DMS53 treated with DMSO at 0.1 percent for 48 hours (cell line): Measurements from ENCODE around the gene ALDH5A1.

Experiments
- DNase-seq: peaks from one replicate; lab custom pipeline; 2025; ENCODE audit not compliant: unreplicated experiment; lab: John Stamatoyannopoulos, UW

The ALDH5A1 gene

DNA sequence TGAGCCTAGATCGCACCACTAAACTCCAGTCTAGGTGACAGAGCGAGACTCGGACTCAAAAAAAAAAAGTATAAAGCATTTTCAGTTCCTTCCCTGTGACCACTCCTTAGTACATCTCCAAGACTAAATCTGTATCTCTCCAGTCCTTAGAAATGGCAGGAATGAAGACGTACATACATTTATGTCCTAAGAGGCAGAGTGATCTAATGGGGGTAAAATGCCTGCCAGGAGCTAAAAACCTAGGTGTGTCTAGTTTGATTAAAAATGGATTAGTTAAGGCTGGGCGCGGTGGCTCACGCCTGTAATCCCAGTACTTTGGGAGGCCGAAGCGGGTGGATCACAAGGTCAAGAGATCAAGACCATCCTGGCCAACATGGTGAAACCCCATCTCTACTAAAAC is 70.4 kb downstream of the ALDH5A1 start:
- no peak for DNase-seq

DNA sequence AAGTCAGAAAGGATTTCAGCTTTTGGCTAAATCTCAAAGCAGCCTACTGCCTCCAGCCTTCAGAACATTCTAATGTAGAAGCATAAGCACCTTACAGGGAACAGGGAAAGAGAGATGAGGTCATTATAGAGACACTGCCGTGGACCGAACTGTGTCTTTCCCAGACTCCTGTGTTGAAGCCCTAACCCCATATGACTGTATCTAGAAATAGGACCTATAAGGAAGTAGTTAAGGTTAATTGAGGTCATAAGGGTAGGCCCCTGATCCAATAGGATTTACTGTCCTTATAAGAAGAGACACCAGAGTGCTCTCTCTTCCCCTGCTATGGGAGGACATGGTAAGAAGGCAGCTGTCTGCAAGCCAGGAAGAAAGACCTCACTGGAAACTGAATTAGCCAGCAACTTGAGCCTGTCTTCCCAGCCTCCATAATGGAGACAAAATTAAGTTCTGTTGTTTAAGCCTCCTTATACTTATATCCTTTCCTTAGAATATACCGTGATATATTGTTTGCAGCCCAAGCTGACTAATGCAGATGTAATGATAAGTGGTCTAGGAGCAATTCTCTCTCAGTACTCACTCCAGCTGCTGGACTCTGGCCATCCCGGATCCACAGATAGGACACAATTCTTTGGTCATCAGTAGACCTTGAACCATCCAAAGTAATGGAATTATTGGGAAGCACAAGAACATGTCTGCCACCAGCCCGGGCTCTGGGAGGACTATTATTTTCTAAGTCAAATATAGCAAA is 71.4 kb downstream of the ALDH5A1 start:
- DNase-seq: no peak

DNA sequence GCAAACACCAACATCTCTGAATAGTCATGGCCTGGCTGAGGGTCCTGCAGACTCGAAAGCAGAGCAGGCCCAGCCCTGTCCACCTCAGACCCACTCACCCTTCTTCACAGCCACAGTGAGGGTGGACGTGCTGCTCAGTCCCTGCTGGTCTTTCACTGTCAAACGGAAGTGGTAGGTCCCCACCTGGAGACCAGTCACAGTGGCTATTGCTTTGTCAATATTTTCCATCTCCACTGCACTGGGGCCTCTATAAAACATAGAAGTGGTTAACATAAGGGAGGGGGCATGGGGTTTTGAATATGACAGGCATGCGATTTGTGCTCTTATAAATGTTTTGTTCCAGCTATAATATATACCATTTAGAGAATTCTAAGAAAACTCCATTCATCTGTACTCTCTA is 73.9 kb downstream of the ALDH5A1 start:
- no peak for DNase-seq

DNA sequence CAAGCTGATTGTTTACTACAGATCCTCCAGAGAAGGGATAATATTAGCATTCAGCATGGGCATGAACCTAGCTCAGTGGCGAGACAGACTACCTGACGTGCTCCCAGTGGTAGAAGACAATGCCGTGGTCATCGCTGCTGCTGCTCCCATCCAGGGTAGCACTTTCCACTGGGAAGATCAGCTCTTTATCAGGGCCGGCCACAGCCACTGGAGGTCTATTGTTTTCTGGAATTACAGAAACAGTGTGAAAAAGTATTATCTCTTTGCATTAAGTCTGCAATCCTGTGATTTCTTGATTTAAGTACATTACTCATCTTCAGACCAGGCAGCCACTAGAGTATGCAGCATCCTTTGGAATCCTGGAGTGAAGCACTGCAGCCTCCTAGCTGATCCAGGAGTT is 75.0 kb downstream of the ALDH5A1 start:
- DNase-seq: no peak

DNA sequence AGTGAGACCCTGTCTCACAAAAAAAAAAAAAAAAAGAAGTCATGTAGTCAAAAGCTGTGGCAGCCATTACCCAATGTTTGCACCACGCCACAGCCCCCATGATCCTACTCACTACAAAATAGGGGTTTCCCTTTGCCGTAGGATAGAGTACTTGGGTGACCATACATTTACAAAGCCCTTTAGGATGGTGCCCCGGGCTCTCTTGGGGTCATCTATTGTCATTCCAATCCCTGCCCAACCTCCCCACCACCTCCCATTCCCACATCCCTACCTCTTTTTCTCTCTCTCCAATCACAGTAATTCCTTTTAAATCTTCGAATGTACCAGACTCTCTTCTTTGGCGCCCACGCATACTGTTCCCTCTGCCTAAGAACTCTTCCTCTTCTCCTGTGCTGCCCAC is 76.6 kb downstream of the ALDH5A1 start:
- DNase-seq: no peak

DNA sequence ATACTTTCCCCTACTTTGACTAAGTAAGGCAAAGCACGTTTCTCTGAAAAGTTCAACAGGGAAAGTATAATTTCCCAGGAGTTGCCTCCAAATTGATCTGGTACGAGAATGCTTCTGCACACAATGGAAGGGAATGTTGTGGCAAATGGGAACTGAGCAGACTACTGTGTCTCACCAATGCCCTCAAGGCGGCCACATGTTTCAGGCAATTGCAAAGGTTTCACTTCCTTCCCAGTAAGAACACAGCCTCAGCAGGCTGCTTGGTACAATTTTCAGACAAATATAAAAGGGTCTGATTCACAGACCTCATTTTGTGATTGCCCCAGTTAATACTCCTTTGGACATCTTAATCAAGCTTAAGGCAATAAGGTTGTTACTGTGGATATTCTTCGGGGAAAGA is 80.0 kb downstream of the ALDH5A1 start:
- no peak for DNase-seq

DNA sequence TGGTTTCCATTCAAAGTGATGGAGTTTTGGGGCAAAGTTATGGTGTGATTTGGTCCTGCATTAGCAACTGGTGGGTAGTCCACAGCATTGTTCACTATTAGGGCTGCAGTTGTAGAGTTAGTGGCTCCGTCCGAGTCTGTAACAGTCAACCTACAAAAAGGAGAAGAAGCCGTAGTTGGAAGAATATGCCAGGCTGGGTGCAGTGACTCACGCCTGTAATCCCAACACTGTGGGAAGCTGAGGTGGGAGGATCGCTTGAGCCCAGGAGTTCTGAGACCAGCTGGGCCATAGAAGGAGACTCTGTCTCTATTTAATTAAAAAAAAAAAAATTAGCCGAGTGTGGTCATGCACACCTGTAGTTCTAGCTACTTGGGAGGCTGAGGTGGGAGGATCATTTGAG is 81.7 kb downstream of the ALDH5A1 start:
- no peak for DNase-seq

DNA sequence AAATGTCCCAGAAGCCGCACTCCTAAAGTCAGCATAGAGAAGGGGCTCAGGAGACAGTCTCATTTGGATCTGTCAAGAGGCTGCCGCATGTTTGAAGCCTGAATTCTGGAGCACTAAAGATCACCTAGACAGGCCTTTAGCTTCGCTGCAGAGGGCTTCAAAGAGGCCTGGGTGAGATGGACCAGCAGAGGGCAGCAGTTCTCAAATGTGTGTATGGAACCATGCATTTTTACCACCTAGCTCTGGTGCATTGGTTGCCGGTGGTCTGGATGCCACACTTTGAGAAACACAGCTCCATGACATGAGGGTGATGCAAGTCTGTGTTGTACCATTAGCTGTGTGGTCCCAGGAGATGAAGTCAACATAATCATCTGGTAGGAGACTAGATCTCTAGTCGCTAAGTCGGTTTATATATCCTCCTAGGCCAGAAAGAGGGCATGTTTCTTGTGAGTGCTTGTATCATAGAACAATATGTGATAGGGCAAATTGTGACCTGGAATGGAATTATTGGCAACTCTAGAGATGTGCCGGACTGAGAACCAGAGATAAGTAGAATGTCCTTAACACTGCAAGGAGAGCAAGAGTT is 86.4 kb downstream of the ALDH5A1 start:
- peak; percentile 44 for DNase-seq

DNA sequence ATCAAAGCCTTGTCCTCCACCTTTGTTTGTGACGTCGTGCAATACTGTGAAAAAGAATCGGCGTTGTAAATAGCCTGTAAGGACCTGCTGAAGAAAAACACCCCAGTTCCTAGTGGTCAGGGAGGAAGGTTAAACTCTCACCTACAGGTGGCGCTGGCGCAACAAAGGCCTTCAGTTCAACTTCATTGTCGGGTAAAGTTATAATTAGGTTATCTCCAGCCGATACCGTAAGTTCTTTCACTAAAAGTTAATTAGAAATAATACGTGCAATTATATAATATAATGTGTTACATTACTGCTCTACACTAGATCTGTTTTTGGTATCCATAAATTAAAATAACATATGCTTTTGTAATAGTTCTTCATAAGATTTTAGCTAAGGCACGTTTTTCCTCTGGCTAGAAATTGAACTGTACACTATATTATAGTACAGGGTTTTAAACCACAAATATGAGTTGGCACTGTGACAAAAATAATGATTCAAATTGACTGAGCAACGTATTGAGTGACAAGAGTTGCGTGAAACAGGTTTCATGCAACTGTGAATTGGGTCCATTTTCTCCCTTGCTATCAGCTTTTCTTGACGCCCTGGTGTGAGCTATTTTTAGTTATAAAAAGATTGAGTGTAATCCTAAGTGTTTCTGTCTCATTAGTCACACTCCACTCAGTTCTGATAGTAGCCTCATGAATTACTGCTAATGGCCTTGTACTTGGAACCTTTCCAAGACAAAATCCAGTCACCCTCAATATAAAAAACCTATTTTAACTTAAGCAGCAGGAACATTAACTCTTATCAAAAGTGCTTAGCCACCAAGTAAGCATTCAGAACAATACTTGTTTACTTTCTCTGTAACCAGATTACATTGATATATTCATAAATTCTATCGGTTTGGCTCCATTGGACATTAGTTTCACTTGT is 89.0 kb downstream of the ALDH5A1 start:
- peak; percentile 50 for DNase-seq

DNA sequence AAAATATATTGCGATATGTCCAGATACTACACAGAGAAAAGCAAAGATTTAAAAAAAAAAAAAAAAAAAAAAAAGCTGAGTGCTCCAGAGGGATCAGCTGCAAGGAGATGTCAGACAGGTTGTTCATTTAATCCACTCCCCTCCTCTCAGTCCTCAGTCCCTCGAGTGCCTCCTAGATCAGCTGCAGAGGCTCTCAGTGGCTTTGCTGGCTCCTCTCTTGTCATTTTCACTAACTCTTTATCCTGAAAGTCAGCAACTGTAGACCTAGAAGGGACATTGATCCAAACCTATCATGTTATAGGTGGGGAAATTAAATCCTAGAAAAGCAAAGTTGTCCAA is 89.6 kb downstream of the ALDH5A1 start:
- DNase-seq: no peak
